ENCODE measurements around the gene LRMDA. TPM values are rescaled to one million over a fixed set of nuclear protein-coding genes. Genes with fewer than 3 reads are reported as not detected.
"Not testable (repeated sequence)": the region's sequence is repeated elsewhere in the genome, so short reads cannot be mapped to it uniquely, and the experiment has no call there.

Gene LRMDA
- total RNA-seq, 1 donor from 2014 or later: 4.5 TPM

GRCh38 chr10:76554033-76554408 is 1122.6 kb downstream of the LRMDA start:
- FAIRE-seq (no peak), DNase-seq (ENCODE audit: low spot score in 2 of 2) (no peak)

- FAIRE-seq: no peak
- DNase-seq (ENCODE audit: low spot score in 2 of 2): peak in 1 of 2 donors; percentile 8
Observed at GRCh38 chr10:76554478-76554877, 1123.1 kb downstream of the LRMDA start.

- DNase-seq (ENCODE audit: low spot score in 2 of 2): no peak
- no peak for FAIRE-seq
Observed at GRCh38 chr10:76555067-76555670, 1123.7 kb downstream of the LRMDA start.

GRCh38 chr10:76557366-76557765 is 1125.9 kb downstream of the LRMDA start:
- DNase-seq (ENCODE audit: low spot score in 2 of 2) (no peak), FAIRE-seq (no peak)

GRCh38 chr10:76558586-76558985 is 1127.2 kb downstream of the LRMDA start:
- DNase-seq (ENCODE audit: low spot score in 2 of 2): no peak

GRCh38 chr10:76558996-76559891 is 1127.8 kb downstream of the LRMDA start:
- no peak for FAIRE-seq
- DNase-seq (ENCODE audit: low spot score in 2 of 2): no peak

More at GRCh38 chr10:76558586-76558985, 1127.2 kb downstream of the LRMDA start:
- no peak for FAIRE-seq

- no peak for FAIRE-seq
- no peak for DNase-seq (ENCODE audit: low spot score in 2 of 2)
Observed at GRCh38 chr10:76559892-76560220, 1128.4 kb downstream of the LRMDA start.

GRCh38 chr10:76560338-76560737 is 1128.9 kb downstream of the LRMDA start:
- FAIRE-seq: no peak

GRCh38 chr10:76563286-76563685 is 1131.9 kb downstream of the LRMDA start:
- FAIRE-seq (no peak), DNase-seq (ENCODE audit: low spot score in 2 of 2) (no peak)

More at GRCh38 chr10:76560338-76560737, 1128.9 kb downstream of the LRMDA start:
- DNase-seq (ENCODE audit: low spot score in 2 of 2): no peak

- DNase-seq (ENCODE audit: low spot score in 2 of 2) (no peak), FAIRE-seq (no peak)
Observed at GRCh38 chr10:76572021-76572420, 1140.6 kb downstream of the LRMDA start.

- DNase-seq (ENCODE audit: low spot score in 2 of 2) (no peak), FAIRE-seq (no peak)
Observed at GRCh38 chr10:76576276-76576962, 1145.0 kb downstream of the LRMDA start.

GRCh38 chr10:76577455-76577854 is 1146.0 kb downstream of the LRMDA start:
- DNase-seq (ENCODE audit: low spot score in 2 of 2) (no peak), FAIRE-seq (no peak)

GRCh38 chr10:76581506-76582256 is 1150.3 kb downstream of the LRMDA start:
- FAIRE-seq (no peak), DNase-seq (ENCODE audit: low spot score in 2 of 2) (no peak)

GRCh38 chr10:76582531-76582930 is 1151.1 kb downstream of the LRMDA start:
- DNase-seq (ENCODE audit: low spot score in 2 of 2) (no peak), FAIRE-seq (no peak)

- FAIRE-seq: no peak
- DNase-seq (ENCODE audit: low spot score in 2 of 2): no peak
Observed at GRCh38 chr10:76583711-76584161, 1152.3 kb downstream of the LRMDA start.

GRCh38 chr10:76584466-76584865 is 1153.0 kb downstream of the LRMDA start:
- DNase-seq (ENCODE audit: low spot score in 2 of 2); FAIRE-seq: not testable (repeated sequence)
